ENCODE measurements around the gene PROSER1. TPM values are rescaled to one million over a fixed set of nuclear protein-coding genes. Genes with fewer than 3 reads are reported as not detected.

Gene PROSER1
- total and polyA plus RNA-seq, 2 donors from 2014 or later = 9.0 to 26.3 TPM

DNA sequence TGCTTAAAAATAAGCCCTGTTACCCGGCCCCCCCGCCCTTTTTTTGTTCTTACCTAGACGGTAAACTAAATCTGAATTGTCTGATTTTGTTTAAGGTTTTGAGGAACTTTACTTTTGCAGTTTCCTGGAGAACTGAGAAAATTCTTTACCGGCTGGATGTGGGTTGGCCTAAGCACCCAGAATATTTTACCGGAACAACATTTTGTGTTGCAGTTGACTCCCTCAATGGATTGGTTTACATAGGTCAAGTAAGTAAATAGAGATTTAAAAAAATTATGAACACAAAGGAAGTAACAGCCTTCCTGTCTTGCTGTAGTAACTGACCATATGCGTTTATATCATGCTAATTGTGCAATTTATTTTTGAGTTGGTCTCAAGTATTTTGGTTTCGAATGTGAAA is 1.2 kb upstream of the PROSER1 start:
- Histone ChIP-seq H3K36me3 (ENCODE audit: control insufficient read depth in 2 of 3, insufficient read depth in 3 of 3, low read length in 3 of 3) (peaks cover 0 to 4% (median 0%) of the 10 kb centered on the region in 3 donors), H3K27ac (ENCODE audit: low read depth in 2 of 2, low read length in 2 of 2) (no peak overlapping the region), H3K27me3 (ENCODE audit: control insufficient read depth, insufficient read depth, low read length) (no peaks in the 10 kb centered on the region), H3K9ac (ENCODE audit: low read length in 3 of 3) (peak overlapping the region in 2 of 3 donors; percentile 34 to 83), H3K9me3 (ENCODE audit: control insufficient read depth in 2 of 3, insufficient read depth in 1 of 3, low read length in 3 of 3) (no peaks in the 10 kb centered on the region), H3K4me3 (ENCODE audit: low read length in 3 of 3) (peak overlapping the region; percentile 95 to 97 (median 96)), H3K4me1 (ENCODE audit: control insufficient read depth in 2 of 3, insufficient read depth in 2 of 3, low read depth in 1 of 3, low read length in 3 of 3) (peaks cover 2 to 22% (median 8%) of the 10 kb centered on the region in 3 donors)
- intact Hi-C loops (cut with DNase I) = no loop called here
- TF ChIP-seq, protein P1, sequence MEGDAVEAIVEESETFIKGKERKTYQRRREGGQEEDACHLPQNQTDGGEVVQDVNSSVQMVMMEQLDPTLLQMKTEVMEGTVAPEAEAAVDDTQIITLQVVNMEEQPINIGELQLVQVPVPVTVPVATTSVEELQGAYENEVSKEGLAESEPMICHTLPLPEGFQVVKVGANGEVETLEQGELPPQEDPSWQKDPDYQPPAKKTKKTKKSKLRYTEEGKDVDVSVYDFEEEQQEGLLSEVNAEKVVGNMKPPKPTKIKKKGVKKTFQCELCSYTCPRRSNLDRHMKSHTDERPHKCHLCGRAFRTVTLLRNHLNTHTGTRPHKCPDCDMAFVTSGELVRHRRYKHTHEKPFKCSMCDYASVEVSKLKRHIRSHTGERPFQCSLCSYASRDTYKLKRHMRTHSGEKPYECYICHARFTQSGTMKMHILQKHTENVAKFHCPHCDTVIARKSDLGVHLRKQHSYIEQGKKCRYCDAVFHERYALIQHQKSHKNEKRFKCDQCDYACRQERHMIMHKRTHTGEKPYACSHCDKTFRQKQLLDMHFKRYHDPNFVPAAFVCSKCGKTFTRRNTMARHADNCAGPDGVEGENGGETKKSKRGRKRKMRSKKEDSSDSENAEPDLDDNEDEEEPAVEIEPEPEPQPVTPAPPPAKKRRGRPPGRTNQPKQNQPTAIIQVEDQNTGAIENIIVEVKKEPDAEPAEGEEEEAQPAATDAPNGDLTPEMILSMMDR (IDR thresholded peaks at IDR 0.05; ENCODE audit: borderline replicate concordance, extremely low read depth, insufficient read depth) = no peak
- FAIRE-seq = no peak
- peak in 1 of 5 donors; percentile 7 for DNase-seq

DNA sequence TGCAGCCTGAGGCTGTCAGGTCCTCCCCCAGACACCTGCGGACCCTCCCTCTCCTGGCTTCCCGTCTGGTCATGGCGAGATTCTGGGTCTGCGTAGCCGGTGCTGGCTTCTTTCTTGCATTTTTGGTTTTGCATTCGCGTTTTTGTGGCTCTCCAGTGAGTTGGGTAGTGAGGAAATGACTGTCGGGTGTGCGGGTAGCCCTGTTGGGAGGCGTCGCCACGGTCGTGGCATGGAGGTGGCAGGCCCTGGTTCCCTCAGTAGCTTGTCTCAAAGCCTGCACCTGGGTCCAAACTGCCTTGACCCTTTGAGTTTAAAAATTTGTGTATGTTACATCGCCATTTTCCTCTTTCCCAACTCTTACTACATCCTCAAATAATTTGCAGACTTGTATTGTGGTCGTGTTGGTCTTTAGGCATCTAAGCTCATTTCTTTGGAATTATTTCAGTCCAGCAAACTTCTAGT is 711 bp upstream of the PROSER1 start:
- intact Hi-C loops (cut with DNase I) = no loop called here
- no peaks in the 10 kb centered on the region for H3K27me3 ChIP-seq (ENCODE audit: control insufficient read depth, insufficient read depth, low read length)
- FAIRE-seq (no peak), DNase-seq (no peak)
- H3K9ac ChIP-seq (ENCODE audit: low read length in 3 of 3) = peak overlapping the region; percentile 63 to 95 (median 83)
- H3K27ac ChIP-seq (ENCODE audit: low read depth in 2 of 2, low read length in 2 of 2) = peak overlapping the region; percentile 66 to 81
- no peaks in the 10 kb centered on the region for H3K9me3 ChIP-seq (ENCODE audit: control insufficient read depth in 2 of 3, insufficient read depth in 1 of 3, low read length in 3 of 3)
- no peaks in the 10 kb centered on the region for H3K36me3 ChIP-seq (ENCODE audit: control insufficient read depth in 2 of 3, insufficient read depth in 3 of 3, low read length in 3 of 3)
- peaks cover 2 to 22% (median 9%) of the 10 kb centered on the region in 3 donors for H3K4me1 ChIP-seq (ENCODE audit: control insufficient read depth in 2 of 3, insufficient read depth in 2 of 3, low read depth in 1 of 3, low read length in 3 of 3)
- peak overlapping the region; percentile 95 to 97 (median 96) for H3K4me3 ChIP-seq (ENCODE audit: low read length in 3 of 3)
- TF ChIP-seq, protein P1 (IDR thresholded peaks at IDR 0.05; ENCODE audit: borderline replicate concordance, extremely low read depth, insufficient read depth) = no peak

DNA sequence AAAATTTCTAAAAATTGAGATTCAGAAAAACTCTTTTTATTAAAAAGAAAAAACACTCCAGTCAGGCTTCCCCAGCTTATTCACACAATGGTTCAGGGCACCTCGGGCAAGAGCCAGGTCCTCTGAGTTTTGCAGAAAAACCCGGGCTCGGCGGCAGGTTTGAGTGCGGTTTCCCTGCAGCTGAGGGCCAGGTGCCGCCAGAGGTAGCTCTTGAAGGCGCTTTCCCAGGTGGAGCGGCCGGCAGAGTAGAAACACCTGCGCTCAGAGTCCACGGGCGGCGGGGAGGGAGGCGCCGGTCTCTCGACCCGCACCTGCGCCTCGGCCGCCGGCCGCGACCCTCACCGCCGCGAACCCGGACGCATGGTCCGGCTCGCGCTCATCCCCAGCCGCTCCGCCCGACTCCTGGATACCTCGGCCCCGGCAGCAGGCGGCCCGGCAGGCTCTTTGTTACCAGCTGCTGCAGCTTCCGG is 444 bp downstream of the PROSER1 start:
- Histone ChIP-seq H3K9ac (ENCODE audit: low read length in 3 of 3) (peak overlapping the region; percentile 17 to 83 (median 70)), H3K4me3 (ENCODE audit: low read length in 3 of 3) (peak overlapping the region; percentile 76 to 97 (median 96)), H3K27ac (ENCODE audit: low read depth in 2 of 2, low read length in 2 of 2) (peak overlapping the region; percentile 66 to 81), H3K9me3 (ENCODE audit: control insufficient read depth in 2 of 3, insufficient read depth in 1 of 3, low read length in 3 of 3) (no peaks in the 10 kb centered on the region), H3K36me3 (ENCODE audit: control insufficient read depth in 2 of 3, insufficient read depth in 3 of 3, low read length in 3 of 3) (no peaks in the 10 kb centered on the region), H3K27me3 (ENCODE audit: control insufficient read depth, insufficient read depth, low read length) (no peaks in the 10 kb centered on the region), H3K4me1 (ENCODE audit: control insufficient read depth in 2 of 3, insufficient read depth in 2 of 3, low read depth in 1 of 3, low read length in 3 of 3) (peaks cover 2 to 22% (median 9%) of the 10 kb centered on the region in 3 donors)
- TF ChIP-seq, protein P1 (IDR thresholded peaks at IDR 0.05; ENCODE audit: borderline replicate concordance, extremely low read depth, insufficient read depth) = no peak
- intact Hi-C loops (cut with DNase I) = no loop called here
- FAIRE-seq = no peak
- no peak for DNase-seq

Measured in kidney (tissue), 14 donors.